H1 (cell line): ENCODE results near the gene UNC13D. TPM values are rescaled to one million over a fixed set of nuclear protein-coding genes. Genes with fewer than 3 reads are reported as not detected.

Experiments used
- CTCF ChIA-PET: fragments of 300-600 bp; sonication (Branson Sonifier 250); formaldehyde crosslinking; loops from one replicate; lab custom pipeline; 2021; ENCODE audit not compliant: partially characterized antibody; lab: Charles Lee
- POLR2A ChIA-PET: fragments of 300-600 bp; sonication (Branson Sonifier 250); formaldehyde crosslinking; loops from one replicate; lab custom pipeline; 2021; ENCODE audit warnings: inconsistent platforms; ENCODE audit not compliant: partially characterized antibody; lab: Charles Lee
- DNase-seq, 2 experiments: peaks; one replicate each; pipeline versions ENCODE4 v3.0.0 to v3.0.0-alpha.2; 2010 to 2022; ENCODE audit warnings: low spot score in 2 of 2, low read depth in 1 of 2, mixed read lengths in 1 of 2
- FAIRE-seq: peaks from 2 replicates; lab custom pipeline; 2011; peaks lifted over from hg19 to GRCh38; lab: Jason Lieb, UNC
- H2AFZ ChIP-seq: 2 replicates; pipeline ENCODE4 v1.8.1; 2012; ENCODE audit warnings: low read length, inconsistent platforms
- H2AK5ac ChIP-seq: 2 replicates; pipeline ENCODE4 v1.6.1; 2013; ENCODE audit warnings: low read depth, low read length
- H2BK120ac ChIP-seq: replicated peaks from 2 replicates; pipeline ENCODE3; 2013; ENCODE audit warnings: low read depth, low read length, inconsistent platforms
- H2BK12ac ChIP-seq: 2 replicates; pipeline ENCODE4 v1.6.1; 2013; ENCODE audit warnings: low read depth, low read length
- H2BK15ac ChIP-seq: 2 replicates; pipeline ENCODE4 v1.6.1; 2013; ENCODE audit warnings: low read length
- H2BK20ac ChIP-seq: 2 replicates; pipeline ENCODE4 v1.6.1; 2013; ENCODE audit warnings: low read length
- H2BK5ac ChIP-seq: 2 replicates; pipeline ENCODE4 v1.6.1; 2013; ENCODE audit warnings: low read depth, low read length
- H3K14ac ChIP-seq: 2 replicates; pipeline ENCODE4 v1.6.1; 2013; ENCODE audit warnings: inconsistent platforms; ENCODE audit not compliant: insufficient read length
- H3K18ac ChIP-seq: 2 replicates; pipeline ENCODE4 v1.6.1; 2013; ENCODE audit warnings: low read length; ENCODE audit errors: extremely low read depth
- H3K23ac ChIP-seq: 2 replicates; pipeline ENCODE4 v1.6.1; 2013; ENCODE audit warnings: inconsistent platforms; ENCODE audit not compliant: insufficient read length
- H3K23me2 ChIP-seq: 2 replicates; pipeline ENCODE4 v1.6.1; 2013; ENCODE audit warnings: low read depth, low read length
- H3K27ac ChIP-seq: 2 replicates; pipeline ENCODE4 v1.6.1; 2011; ENCODE audit warnings: low read depth, low read length, inconsistent platforms
- H3K27me3 ChIP-seq, 4 experiments: replicated peaks in 1 of 4; 1 replicate in 1 of 4; 2 replicates in 3 of 4; pipeline versions ENCODE4 v1.6.1 to v1.8.1; 2011 to 2013; ENCODE audit warnings: low read length in 3 of 4, mild to moderate bottlenecking in 3 of 4, inconsistent platforms in 2 of 4, mixed read lengths in 2 of 4, moderate library complexity in 1 of 4; ENCODE audit not compliant: control insufficient read depth in 3 of 4, insufficient read depth in 3 of 4; ENCODE audit errors: extremely low read depth in 1 of 4
- H3K36me3 ChIP-seq, 4 experiments: 2 replicates each; pipeline versions ENCODE4 v1.6.1 to v1.8.1; 2011 to 2013; ENCODE audit warnings: mild to moderate bottlenecking in 4 of 4, low read length in 3 of 4, moderate library complexity in 2 of 4, control low read depth in 1 of 4, inconsistent platforms in 1 of 4; ENCODE audit not compliant: insufficient read depth in 4 of 4, control insufficient read depth in 2 of 4
- H3K4ac ChIP-seq: replicated peaks from 2 replicates; pipeline ENCODE3; 2013; ENCODE audit warnings: low read length, low read depth, mixed read lengths, inconsistent platforms; ENCODE audit not compliant: insufficient read length
- H3K4me1 ChIP-seq, 4 experiments: replicated peaks in 1 of 4; 1 replicate in 1 of 4; 2 replicates in 3 of 4; pipeline versions ENCODE4 v1.6.1 to v1.8.1; 2011 to 2013; ENCODE audit warnings: low read length in 3 of 4, inconsistent platforms in 2 of 4, mixed read lengths in 1 of 4; ENCODE audit not compliant: insufficient read depth in 4 of 4, control insufficient read depth in 3 of 4
- H3K4me2 ChIP-seq, 2 experiments: 2 replicates each; pipeline versions ENCODE4 v1.6.1 to v1.8.1; 2011 to 2013; ENCODE audit warnings: low read depth in 2 of 2, low read length in 2 of 2, control low read depth in 1 of 2, inconsistent platforms in 1 of 2, mild to moderate bottlenecking in 1 of 2; ENCODE audit not compliant: insufficient read depth in 1 of 2
- H3K4me3 ChIP-seq, 4 experiments: fragments of 200-600, 300-600 bp in 1 of 4; sonication (generic), shearing (Covaris generic), sonication (Bioruptor Twin) in 1 of 4; 2 replicates each; pipeline versions ENCODE4 v1.5.1 to v1.8.1; 2011 to 2016; ENCODE audit warnings: low read length in 4 of 4, low read depth in 3 of 4, control low read depth in 2 of 4, inconsistent platforms in 2 of 4, mild to moderate bottlenecking in 2 of 4, mixed read lengths in 1 of 4, moderate library complexity in 1 of 4; ENCODE audit not compliant: insufficient read depth in 2 of 4; ENCODE audit errors: extremely low read depth in 1 of 4
- H3K56ac ChIP-seq: replicated peaks from 2 replicates; pipeline ENCODE3; 2013; ENCODE audit warnings: low read depth, mild to moderate bottlenecking, mixed read lengths, low read length, inconsistent platforms; ENCODE audit not compliant: insufficient read length
- H3K79me1 ChIP-seq: 2 replicates; pipeline ENCODE4 v1.6.1; 2013; ENCODE audit warnings: low read depth, low read length, control low read depth
- H3K79me2 ChIP-seq, 2 experiments: 2 replicates each; pipeline versions ENCODE4 v1.6.1 to v1.8.1; 2012 to 2013; ENCODE audit warnings: low read length in 2 of 2, mild to moderate bottlenecking in 2 of 2, inconsistent platforms in 1 of 2; ENCODE audit not compliant: insufficient read depth in 2 of 2, control insufficient read depth in 1 of 2
- H3K9ac ChIP-seq, 4 experiments: replicated peaks in 1 of 4; 1 replicate in 1 of 4; 2 replicates in 3 of 4; pipeline versions ENCODE4 v1.6.1 to v1.8.1; 2011 to 2013; ENCODE audit warnings: low read depth in 3 of 4, low read length in 3 of 4, control low read depth in 2 of 4, mild to moderate bottlenecking in 2 of 4, moderate library complexity in 2 of 4, inconsistent platforms in 1 of 4; ENCODE audit errors: extremely low read depth in 1 of 4
- H3K9me3 ChIP-seq, 2 experiments: 2 replicates each; pipeline versions ENCODE4 v1.6.1 to v1.8.1; 2012 to 2013; ENCODE audit warnings: mild to moderate bottlenecking in 2 of 2, moderate library complexity in 2 of 2, control low read depth in 1 of 2, inconsistent platforms in 1 of 2, low read depth in 1 of 2, low read length in 1 of 2, mixed read lengths in 1 of 2; ENCODE audit not compliant: insufficient read depth in 2 of 2
- H4K20me1 ChIP-seq, 2 experiments: replicated peaks in 1 of 2; 2 replicates each; pipeline versions ENCODE3 to v1.8.1; 2011 to 2013; ENCODE audit warnings: inconsistent platforms in 2 of 2, low read length in 2 of 2, mild to moderate bottlenecking in 1 of 2; ENCODE audit not compliant: insufficient read depth in 2 of 2, control insufficient read depth in 1 of 2
- H4K5ac ChIP-seq: 2 replicates; pipeline ENCODE4 v1.6.1; 2013; ENCODE audit warnings: low read length, low read depth, mixed read lengths, inconsistent platforms; ENCODE audit not compliant: insufficient read length
- H4K8ac ChIP-seq: 2 replicates; pipeline ENCODE4 v1.8.0; 2013; ENCODE audit warnings: mild to moderate bottlenecking, moderate library complexity, low read length, inconsistent platforms; ENCODE audit not compliant: insufficient read depth; ENCODE audit errors: extremely low read depth
- H4K91ac ChIP-seq: replicated peaks from 2 replicates; pipeline ENCODE3; 2013; ENCODE audit warnings: low read length, mixed read lengths, inconsistent platforms; ENCODE audit not compliant: insufficient read length
- ASH2L ChIP-seq: fragments of 200-600, 300-600 bp; sonication (generic); IDR thresholded peaks from one replicate; pipeline ENCODE4 v1.7.1; 2017; ENCODE audit warnings: low read length
- CREB1 ChIP-seq: IDR thresholded peaks from 2 replicates; pipeline ENCODE4 v1.6.1; 2012; ENCODE audit warnings: inconsistent platforms
- EGR1 ChIP-seq: IDR thresholded peaks from 2 replicates; pipeline ENCODE4 v1.6.1; 2011; ENCODE audit warnings: low read depth, low read length, borderline replicate concordance
- POLR2AphosphoS5 ChIP-seq: IDR thresholded peaks from 2 replicates; pipeline ENCODE4 v1.6.1; 2011; ENCODE audit warnings: low read depth, low read length
- RBBP5 ChIP-seq: IDR thresholded peaks from 2 replicates; pipeline ENCODE4 v1.7.1; 2012; ENCODE audit warnings: low read depth, mild to moderate bottlenecking, inconsistent platforms, low read length, moderate library complexity, borderline replicate concordance
- RFX5 ChIP-seq: IDR thresholded peaks from 2 replicates; pipeline ENCODE4 v1.6.1; 2011; ENCODE audit warnings: low read depth, low read length, improper control_type of control experiment, borderline replicate concordance
- SAP30 ChIP-seq: fragments of 300-600 bp; sonication (generic); IDR thresholded peaks from 2 replicates; pipeline ENCODE4 v1.7.1; 2012; ENCODE audit warnings: low read length, moderate library complexity, mild to moderate bottlenecking, inconsistent platforms; ENCODE audit not compliant: insufficient read depth, insufficient replicate concordance
- SIRT6 ChIP-seq: IDR thresholded peaks from one replicate; pipeline ENCODE4 v1.7.1; 2012; ENCODE audit warnings: low read length, inconsistent platforms
- WGBS, 2 experiments: shearing (Covaris generic) in 1 of 2; methylation state at CpG; one replicate each; pipeline versions ENCODE4 v1.1.6 to v1.1.7; 2013 to 2015; ENCODE audit warnings: low lambda C conversion rate in 2 of 2, mixed read lengths in 2 of 2, inconsistent platforms in 1 of 2, low coverage in 1 of 2, missing lambda C conversion rate in 1 of 2; ENCODE audit not compliant: insufficient replicate concordance in 2 of 2, insufficient coverage in 1 of 2, insufficient read length in 1 of 2; ENCODE audit errors: extremely low coverage in 1 of 2, missing lambda C conversion rate in 1 of 2; 5-methylcytosine and 5-hydroxymethylcytosine counted together
- polyA plus RNA-seq, 7 experiments: library from polyadenylated mRNA; depleted of rRNA in 3 of 7; stranded (reverse) in 5 of 7; unstranded in 2 of 7; fragments of >200 nt in 5 of 7; fragments of 200-250 nt in 2 of 7; gene quantifications; 1 replicate in 5 of 7; 2 replicates in 1 of 7; 4 replicates in 1 of 7; pipeline versions ENCODE4 v1.2.1 to v1.2.3, GENCODE V29; 2011 to 2013; ENCODE audit warnings: missing spikeins in 2 of 7, mixed read lengths in 2 of 7
- total RNA-seq: library from RNA; stranded (reverse); fragmentation: NEBNext Ultra II Directional; extraction: Animal tissue kit (Norgen Biotek cat#: 25700); gene quantifications from 2 replicates; pipeline ENCODE4 v1.2.1, GENCODE V29; 2021
- TF ChIP-seq, protein P1 (sequence below): IDR thresholded peaks from 2 replicates; pipeline ENCODE4 v1.6.1; 2012; ENCODE audit warnings: inconsistent platforms

UNC13D gene
- total and polyA plus RNA-seq, 2 of the 8 experiments (the other 6 are each of a cell fraction or from before 2014, with no cell fraction given): 3.6 to 8.4 TPM

DNA sequence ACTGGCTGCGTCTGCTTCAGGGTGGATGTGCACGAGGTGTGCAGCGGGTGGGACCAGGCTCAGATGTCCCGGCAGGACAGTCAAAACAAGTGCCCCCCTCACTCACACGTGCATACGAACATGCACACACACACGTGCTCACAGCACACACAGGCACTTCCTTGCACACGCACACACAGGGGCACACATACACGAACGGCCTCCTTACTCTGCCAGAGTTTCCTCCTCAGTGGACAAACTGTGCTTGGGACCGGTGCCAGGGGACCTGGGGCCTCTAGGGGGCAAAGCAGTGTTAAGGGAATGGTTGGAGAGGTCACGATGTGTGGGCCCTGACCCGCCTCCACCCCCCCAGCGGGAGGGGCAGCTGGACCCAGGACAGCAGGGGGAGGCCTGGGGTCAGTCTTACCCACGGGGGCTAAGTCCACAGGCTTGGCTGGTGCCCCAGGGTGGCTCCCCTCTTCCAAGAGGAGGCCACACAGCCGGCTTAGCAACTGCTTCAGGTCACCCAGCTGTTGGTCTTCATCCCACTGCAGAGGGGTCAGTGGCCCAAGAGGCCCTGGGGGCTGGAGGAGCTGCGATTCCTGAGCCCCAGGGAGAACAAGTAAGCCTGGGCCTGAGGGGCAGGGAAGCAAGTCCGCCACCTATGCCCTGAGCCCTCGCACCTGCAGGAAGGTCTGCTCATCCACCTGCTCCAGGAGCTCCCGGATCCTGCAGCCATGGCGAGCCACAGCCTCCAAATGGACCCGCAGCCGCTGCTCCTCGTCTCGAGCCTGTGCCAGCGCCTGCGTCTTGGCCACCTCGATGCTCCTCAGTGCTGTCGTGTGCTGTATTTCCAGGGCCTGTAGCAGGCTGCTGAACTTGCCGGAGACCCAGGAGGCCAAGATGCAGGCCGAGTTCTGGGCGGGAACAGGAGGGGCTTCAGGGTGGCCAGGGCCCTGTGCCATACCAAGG lies 47.7 kb upstream of the UNC13D start:
- H3K27ac ChIP-seq: no peak overlapping the region
- H2AFZ ChIP-seq: no peak overlapping the region
- H2AK5ac ChIP-seq: no peak overlapping the region; the same call in 1 of the 2 replicates
- ChIA-PET CTCF (interaction anchor here (0.6 to 51.3 kb wide), 5 partner anchors 14 to 117 kb away, joined by 3 to 885 read pairs (median 34); partner anchors contain the start of genes CDK3 and TRIM47), POLR2A (interaction anchor here (1.1 to 12.1 kb wide), 5 partner anchors 10 to 112 kb away, joined by 3 to 143 read pairs (median 3); partner anchors contain the start of genes CDK3 and TRIM47)
- peaks cover 0 to 15% of the 10 kb centered on the region in 2 experiments; a peak in 1 of 4 replicates for H3K79me2 ChIP-seq
- no peaks in the 10 kb centered on the region for H3K27me3 ChIP-seq
- no peak overlapping the region for H3K4me3 ChIP-seq
- WGBS, 2 experiments: 92% methylated on average over 30 of the region's 32 CpGs; no CpG with 5 or more reads in 1 of the 2 experiments
- H3K14ac ChIP-seq: no peak overlapping the region
- FAIRE-seq: no peak
- peak overlapping the region; percentile 51; the same call in 1 of the 2 replicates for H4K8ac ChIP-seq
- peaks cover 0 to 9% of the 10 kb centered on the region in 2 experiments for H4K20me1 ChIP-seq
- no peak overlapping the region for H3K4ac ChIP-seq
- H3K23ac ChIP-seq: no peak overlapping the region
- no peak overlapping the region for H4K91ac ChIP-seq
- no peaks in the 10 kb centered on the region for H3K9me3 ChIP-seq
- no peak overlapping the region for H2BK15ac ChIP-seq
- peaks cover 4 to 18% (median 9%) of the 10 kb centered on the region in 4 experiments for H3K4me1 ChIP-seq
- no peak overlapping the region; the same call in 1 of the 2 replicates for H2BK5ac ChIP-seq
- no peak overlapping the region for H3K4me2 ChIP-seq
- H3K23me2 ChIP-seq: peaks cover 6% of the 10 kb centered on the region
- H2BK120ac ChIP-seq: no peak overlapping the region
- H3K56ac ChIP-seq: no peak overlapping the region
- peaks cover 2 to 18% (median 11%) of the 10 kb centered on the region in 4 experiments; a peak in 6 of 8 replicates for H3K36me3 ChIP-seq
- H3K79me1 ChIP-seq: peaks cover 3% of the 10 kb centered on the region; the same call in 1 of the 2 replicates
- H2BK20ac ChIP-seq: no peak overlapping the region
- H2BK12ac ChIP-seq: no peak overlapping the region
- no peak overlapping the region for H4K5ac ChIP-seq
- no peak overlapping the region for H3K9ac ChIP-seq
- H3K18ac ChIP-seq: no peak overlapping the region
- DNase-seq: no peak
- TF ChIP-seq CREB1: no peak
- TF ChIP-seq ASH2L: no peak
- no peak for TF ChIP-seq EGR1
- no peak for TF ChIP-seq RFX5
- no peak for TF ChIP-seq SIRT6
- TF ChIP-seq RBBP5: no peak
- TF ChIP-seq, protein P1, sequence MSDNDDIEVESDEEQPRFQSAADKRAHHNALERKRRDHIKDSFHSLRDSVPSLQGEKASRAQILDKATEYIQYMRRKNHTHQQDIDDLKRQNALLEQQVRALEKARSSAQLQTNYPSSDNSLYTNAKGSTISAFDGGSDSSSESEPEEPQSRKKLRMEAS: no peak
- TF ChIP-seq SAP30: no peak
- no peak; the same call in 1 of the 2 replicates for TF ChIP-seq POLR2AphosphoS5
